A204.1 (cell line): ENCODE measurements around the gene ANKRD24.
"Not testable (repeated sequence)": the region's sequence is repeated elsewhere in the genome, so short reads cannot be mapped to it uniquely, and the experiment has no call there.

Experiments
- FAIRE-seq: peaks from 2 replicates; lab custom pipeline; 2012; peaks lifted over from hg19 to GRCh38; lab: Jason Lieb, UNC

The ANKRD24 gene

GRCh38 chr19:4173479-4174212, 8.8 kb upstream of the ANKRD24 start:
- FAIRE-seq: no peak

GRCh38 chr19:4174213-4174894, 8.1 kb upstream of the ANKRD24 start:
- FAIRE-seq: no peak

GRCh38 chr19:4174895-4175668, 7.4 kb upstream of the ANKRD24 start:
- FAIRE-seq: no peak

GRCh38 chr19:4175669-4175931, 6.9 kb upstream of the ANKRD24 start:
- FAIRE-seq: no peak

- no peak for FAIRE-seq
Measured at GRCh38 chr19:4177146-4177545, 5.3 kb upstream of the ANKRD24 start.

- no peak for FAIRE-seq
Measured at GRCh38 chr19:4178990-4179389, 3.5 kb upstream of the ANKRD24 start.

GRCh38 chr19:4181053-4181508, 1.4 kb upstream of the ANKRD24 start:
- FAIRE-seq: no peak

- no peak for FAIRE-seq
Measured at GRCh38 chr19:4183967-4184717, 1.7 kb downstream of the ANKRD24 start.

- no peak for FAIRE-seq
Measured at GRCh38 chr19:4184718-4185352, 2.3 kb downstream of the ANKRD24 start.

- no peak for FAIRE-seq
Measured at GRCh38 chr19:4185413-4186086, 3.1 kb downstream of the ANKRD24 start.

GRCh38 chr19:4186087-4186993, 3.9 kb downstream of the ANKRD24 start:
- FAIRE-seq: no peak

GRCh38 chr19:4187313-4188122, 5.0 kb downstream of the ANKRD24 start:
- FAIRE-seq: no peak

- no peak for FAIRE-seq
Measured at GRCh38 chr19:4189641-4190040, 7.2 kb downstream of the ANKRD24 start.

- not testable (repeated sequence) for FAIRE-seq
Measured at GRCh38 chr19:4192537-4192936, 10.0 kb downstream of the ANKRD24 start.

GRCh38 chr19:4194353-4194752, 11.9 kb downstream of the ANKRD24 start:
- no peak for FAIRE-seq

- no peak for FAIRE-seq
Measured at GRCh38 chr19:4196009-4196408, 13.5 kb downstream of the ANKRD24 start.

- FAIRE-seq: no peak
Measured at GRCh38 chr19:4196587-4197148, 14.2 kb downstream of the ANKRD24 start.

GRCh38 chr19:4197228-4197624, 14.7 kb downstream of the ANKRD24 start:
- FAIRE-seq: no peak
